ENCODE results near the gene IL31.

IL31 gene

DNA sequence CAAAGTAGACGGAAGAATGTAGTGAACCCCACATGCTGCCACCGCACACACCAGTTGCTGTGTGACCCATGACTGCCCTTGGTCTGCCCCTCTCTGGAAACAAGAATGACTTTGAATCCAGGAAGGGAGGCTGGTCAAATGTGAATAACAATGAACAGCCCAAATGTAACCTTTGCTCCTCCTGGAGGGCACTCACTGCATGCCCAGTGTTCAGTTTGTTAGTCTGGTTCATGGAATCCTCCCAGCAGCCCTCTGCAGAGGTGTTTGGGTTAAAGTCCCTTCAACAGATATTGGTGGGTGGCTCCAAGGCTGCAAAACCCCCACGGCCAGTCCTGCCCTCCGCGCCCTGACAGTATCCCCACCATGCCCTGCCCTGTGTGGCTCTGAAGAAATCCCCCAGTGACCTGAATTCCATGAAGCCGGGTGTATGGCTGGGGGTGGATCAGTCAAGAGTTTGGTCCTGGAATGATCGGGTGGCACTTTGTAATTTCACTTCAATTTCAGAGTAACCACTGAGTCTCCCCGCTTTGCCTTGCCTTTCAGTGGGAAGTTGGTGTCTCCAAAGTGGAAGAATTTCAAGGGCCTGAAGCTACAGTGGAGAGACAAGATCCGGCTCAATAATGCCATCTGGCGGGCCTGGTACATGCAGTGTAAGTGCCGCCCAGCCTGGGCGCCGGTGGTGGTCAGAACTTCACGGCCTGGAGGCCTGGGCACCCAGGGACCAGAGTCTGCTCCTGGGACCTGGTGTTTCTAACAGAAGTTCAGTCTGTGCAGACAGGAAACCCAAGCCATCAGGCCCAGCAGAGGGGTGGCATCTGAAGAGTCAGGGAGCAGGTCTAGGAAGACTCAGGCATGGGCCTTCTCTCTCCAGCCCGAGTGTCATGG lies 47.1 kb downstream of the IL31 start:
- no peak for DNase-seq

DNA sequence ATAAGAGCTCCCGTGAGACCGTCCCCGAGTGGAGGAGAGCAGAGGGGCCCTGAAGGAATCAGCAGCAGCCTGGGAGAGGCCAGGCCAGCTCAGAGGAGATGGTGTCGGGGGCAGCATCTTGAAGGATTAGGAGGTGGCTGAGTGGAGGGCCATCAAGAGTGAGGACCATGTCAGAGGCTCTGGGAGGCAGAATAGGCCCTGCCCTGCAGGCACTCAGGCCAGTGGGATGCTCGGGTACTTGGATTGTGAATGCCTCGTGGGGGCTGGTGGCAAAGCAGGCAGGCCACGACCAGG lies 47.7 kb downstream of the IL31 start:
- DNase-seq = no peak

DNA sequence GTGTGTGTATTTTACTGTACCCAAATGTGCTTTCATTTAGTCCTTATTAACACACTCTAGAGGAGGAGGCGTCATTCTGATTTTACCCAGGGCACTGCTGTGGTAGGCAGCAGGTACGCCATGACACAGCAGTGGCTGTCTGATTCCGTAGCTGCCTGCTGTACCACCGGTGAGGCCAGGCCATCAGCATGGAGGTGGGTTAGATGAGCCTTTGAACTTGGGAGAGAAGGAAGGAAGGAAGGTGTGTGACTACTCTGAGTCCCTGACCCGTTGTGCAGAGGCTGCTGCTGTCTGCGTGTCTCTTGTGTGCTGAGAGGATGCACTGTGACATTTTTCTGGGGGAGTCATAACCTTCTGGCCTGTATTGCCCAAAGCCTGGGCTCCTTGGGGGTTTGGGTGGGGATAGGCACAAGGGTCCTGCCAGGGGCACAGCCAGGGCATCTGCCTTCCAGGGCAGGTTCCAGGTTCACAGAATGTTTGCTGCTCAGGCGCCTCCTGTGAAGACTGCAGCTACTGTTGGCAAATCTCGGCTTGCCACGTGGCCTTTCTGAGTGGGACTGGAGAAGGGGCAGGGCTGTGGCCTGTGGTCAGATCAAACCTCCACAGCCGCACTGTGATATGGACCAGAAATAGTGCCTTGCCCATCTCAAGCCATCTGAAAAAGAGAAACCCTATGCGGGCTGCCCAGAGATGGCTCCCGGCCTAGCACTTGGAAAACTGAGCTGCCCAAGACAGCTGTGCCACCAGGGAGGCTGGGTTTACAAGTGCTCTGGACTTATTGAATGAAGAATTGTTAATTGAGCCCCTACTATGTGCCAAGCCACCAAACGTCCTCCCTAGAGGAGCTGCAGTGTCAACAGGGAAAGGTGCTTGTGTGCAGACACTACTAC lies 48.3 kb downstream of the IL31 start:
- DNase-seq = no peak

DNA sequence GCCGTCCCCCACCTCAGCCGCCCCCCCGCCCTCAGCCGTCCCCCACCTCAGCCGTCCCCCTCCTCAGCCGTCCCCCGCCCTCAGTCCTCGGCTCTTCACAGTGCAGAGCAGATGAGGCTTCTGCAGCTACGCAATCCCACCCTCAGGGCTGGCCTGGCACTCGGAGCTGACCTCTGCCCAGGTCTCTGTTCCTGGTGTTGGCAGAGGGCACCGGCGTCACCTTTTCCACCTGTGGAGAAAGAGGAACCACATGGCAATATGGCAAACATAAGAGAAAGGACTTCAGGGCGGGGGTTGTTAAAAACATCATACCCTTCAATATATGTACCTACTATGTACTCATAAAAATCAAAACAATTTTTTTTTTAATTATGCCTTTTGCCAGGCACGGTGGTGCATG lies 49.7 kb downstream of the IL31 start:
- no peak for DNase-seq

DNA sequence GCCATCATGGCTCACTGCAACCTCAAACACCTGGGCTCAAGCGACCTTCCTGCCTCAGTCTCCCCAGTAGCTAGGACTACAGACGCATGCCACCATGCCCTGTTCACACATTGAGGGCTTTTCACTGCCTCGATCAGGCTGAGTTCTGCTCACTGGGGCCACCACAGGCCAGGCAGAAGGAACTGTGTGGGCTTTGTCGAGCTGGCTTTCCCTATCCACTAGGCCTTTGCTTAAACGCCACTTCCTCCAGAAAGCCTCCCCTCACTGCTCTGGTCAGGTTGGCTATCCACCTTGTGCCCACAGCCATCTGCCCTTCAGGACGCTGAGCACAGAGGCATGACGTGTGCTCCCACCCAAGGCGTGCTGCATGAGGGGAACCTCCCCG lies 50.3 kb downstream of the IL31 start:
- DNase-seq = no peak

DNA sequence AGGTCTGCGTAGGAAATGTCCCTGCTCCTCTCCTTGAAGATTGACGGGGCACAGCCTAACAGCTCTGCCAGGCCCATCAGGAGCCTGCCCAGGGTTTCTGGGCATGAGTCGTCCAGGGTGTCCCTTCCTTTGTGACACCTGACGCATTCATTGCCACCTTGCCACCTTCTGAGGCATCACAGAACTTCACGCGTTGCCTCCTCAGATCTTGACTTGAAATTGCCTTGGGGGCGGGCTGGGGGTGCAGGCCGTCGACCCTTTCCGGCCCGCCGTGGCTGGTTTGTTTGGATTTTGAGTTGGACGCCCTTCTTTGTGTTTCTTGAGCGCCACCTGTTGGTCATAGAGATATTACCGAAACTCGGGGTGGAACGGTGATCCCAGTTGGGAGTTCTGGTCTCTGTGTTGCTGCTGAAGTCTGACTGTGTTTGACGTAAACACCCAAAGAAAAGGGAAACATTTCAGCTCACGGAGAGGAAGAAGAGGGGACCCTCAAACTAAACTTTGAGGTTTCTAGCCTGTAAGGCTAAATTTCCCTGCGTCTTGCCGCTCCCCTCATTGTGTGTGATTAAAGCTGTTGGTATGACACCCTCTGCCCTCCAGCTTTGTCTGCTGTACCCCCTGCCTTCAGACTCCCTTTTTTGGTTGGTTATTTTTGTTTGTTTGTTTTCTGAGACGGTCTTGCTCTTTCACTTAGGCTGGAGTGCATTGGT lies 50.8 kb downstream of the IL31 start:
- DNase-seq = no peak
